ENCODE data around the gene IRS2. TPM values are rescaled to one million over a fixed set of nuclear protein-coding genes. Genes with fewer than 3 reads are reported as not detected.

Gene IRS2
- total RNA-seq, 1 donor from 2014 or later, result 12.0 TPM

DNA sequence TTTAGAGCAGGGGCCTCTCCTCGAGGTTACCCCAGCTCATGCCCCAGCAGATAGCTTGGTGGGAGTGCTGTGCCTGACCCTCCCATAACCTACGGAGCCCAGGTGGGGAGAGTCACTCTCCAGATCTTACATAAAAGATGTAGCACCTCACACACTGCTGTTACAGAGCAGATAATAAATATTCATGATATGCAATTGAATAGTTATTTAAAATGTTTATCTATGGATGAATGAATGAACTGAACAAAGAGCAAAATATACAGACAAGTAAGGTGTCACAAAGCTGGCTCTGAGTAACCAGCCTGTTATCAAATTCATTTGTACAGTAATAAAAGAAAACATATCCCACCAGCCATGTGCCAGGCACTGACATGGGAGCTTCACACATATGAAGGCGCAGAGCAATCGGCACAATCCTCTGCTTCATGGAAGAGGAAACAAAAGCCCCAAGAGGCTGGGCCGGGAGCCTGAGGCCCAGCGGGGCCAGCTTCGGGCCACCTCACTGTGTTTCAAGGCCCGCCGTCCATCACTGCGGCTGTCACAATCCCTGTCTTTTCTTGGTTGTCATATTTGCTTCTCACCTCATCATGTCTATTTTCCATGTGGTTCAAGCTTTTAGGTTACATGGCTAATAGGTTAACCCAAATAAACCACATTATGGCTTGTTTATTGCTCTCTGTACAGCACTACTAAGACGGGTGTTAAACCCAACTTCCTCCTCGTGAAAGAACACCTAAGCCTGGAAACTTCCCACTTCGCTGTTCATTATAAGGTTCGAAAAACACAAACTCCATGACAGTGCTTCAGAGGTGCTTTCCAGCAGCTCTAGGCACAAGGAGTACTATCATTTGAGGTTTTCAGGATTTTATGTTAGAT is 78.4 kb downstream of the IRS2 start:
- DNase-seq (ENCODE audit: low spot score), result no peak

DNA sequence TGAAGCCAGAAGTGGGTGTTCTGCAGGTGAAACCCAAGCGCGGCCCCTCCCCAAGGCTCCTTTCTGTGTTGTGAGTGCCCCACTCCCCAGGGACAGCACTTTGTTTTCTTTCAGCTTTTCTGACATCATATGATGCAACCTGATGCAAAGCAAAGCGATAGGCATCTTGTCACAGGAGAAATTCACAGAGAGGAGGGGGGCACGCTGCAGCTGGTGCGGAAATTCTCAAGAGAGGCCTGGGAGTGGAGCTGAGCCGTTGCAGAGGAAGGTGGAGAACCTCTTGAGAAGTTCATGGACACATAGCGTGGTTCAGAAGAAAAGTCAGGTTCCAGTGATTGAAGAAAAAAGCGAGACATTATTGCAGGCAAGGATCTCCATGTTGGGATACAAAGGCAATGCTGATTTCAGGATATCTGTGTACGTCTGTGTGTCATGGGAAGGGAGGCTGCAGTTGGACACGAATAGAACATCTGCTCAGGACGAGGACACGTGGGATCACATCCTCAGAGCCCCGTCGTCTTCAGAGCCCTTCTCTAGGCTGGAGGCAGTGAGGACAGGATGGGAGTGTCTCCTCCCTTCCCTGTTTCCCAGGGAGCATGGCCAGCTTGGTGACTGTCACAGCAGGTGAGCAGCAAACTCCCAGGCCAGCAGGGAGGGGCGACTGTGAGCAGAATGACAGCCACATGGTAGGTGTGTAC is 79.2 kb downstream of the IRS2 start:
- no peak for DNase-seq (ENCODE audit: low spot score)

DNA sequence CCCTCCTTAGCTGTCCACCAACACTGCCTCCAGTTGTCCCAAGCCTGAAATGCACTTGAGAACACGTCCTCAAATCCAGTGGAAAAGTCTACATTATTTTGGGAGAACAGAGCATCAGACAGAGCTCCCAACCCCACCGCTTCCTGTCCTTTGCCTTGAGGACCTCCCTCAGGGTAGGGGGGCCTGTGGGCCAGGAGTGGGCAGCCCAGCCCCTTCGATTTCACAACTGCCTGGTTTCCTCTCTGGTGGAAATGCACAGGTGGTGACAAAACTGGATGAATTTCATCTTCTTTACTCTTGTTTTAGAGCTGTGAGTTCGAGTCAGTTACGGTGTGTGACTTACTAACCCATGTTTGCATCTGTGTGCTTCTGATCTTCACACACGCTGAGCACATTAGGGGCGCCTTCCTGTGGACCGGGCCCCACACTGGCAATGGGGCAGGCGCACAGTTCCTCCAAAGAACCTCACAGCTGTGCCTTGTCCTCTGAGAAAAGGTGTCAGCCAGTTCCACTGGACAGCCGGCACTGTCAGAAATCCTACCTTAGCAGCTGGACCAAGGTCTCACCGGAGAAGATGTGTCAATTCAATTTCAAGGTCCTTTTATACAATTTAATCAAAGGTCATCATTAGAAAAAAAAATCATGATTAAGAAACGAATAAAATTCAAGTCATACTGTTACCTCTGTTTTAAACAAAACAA is 80.2 kb downstream of the IRS2 start:
- no peak for DNase-seq (ENCODE audit: low spot score)

GRCh38 chr13:109704771-109705635 is 81.4 kb downstream of the IRS2 start:
- no peak for DNase-seq (ENCODE audit: low spot score)

DNA sequence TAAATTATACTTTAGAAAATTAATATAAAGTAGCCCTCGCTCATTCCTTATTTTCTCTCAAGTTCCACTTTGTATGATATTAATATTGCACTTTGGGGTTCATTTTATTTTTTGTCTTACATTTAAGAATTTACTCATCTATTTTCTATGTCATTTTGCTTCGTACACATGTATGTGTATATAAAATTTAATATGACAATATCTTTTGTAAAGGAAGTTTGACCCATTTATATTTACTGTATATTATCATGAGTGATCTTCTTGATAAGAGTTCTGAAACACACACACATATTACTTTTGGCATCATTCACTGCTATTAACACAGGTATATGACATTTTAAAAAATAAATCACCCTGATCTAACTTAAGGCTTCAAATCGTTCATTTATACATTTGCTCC is 83.1 kb downstream of the IRS2 start:
- DNase-seq (ENCODE audit: low spot score), result no peak

Measured in umbilical cord (tissue), 2 donors.